GM12874 (cell line): ENCODE results near the gene KIF7.

ENCODE experiments used
- CTCF ChIP-seq: IDR thresholded peaks from 2 replicates; pipeline ENCODE4 v1.5.1; 2011; ENCODE audit warnings: low read depth, mild to moderate bottlenecking, control low read depth, low read length, moderate library complexity; ENCODE audit not compliant: insufficient read depth

The KIF7 gene

DNA sequence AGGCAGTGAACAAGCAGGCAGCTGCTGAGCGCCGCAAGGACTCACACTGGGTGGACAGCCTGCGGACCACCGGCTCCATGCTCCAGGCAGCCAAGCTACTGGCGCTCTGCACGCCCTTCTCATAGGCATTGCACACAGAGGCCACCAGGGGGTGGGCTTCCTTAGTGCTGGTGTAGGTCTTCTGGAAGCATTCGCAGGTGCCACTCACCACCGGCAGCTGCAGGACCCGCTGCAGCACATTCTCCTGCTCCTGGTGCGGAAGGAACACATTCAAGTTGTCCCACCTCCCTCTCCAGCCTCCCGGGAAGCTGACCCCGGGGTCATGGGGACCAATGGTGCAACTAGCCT lies 17.9 kb upstream of the KIF7 start:
- peak; percentile 67 for TF ChIP-seq CTCF

DNA sequence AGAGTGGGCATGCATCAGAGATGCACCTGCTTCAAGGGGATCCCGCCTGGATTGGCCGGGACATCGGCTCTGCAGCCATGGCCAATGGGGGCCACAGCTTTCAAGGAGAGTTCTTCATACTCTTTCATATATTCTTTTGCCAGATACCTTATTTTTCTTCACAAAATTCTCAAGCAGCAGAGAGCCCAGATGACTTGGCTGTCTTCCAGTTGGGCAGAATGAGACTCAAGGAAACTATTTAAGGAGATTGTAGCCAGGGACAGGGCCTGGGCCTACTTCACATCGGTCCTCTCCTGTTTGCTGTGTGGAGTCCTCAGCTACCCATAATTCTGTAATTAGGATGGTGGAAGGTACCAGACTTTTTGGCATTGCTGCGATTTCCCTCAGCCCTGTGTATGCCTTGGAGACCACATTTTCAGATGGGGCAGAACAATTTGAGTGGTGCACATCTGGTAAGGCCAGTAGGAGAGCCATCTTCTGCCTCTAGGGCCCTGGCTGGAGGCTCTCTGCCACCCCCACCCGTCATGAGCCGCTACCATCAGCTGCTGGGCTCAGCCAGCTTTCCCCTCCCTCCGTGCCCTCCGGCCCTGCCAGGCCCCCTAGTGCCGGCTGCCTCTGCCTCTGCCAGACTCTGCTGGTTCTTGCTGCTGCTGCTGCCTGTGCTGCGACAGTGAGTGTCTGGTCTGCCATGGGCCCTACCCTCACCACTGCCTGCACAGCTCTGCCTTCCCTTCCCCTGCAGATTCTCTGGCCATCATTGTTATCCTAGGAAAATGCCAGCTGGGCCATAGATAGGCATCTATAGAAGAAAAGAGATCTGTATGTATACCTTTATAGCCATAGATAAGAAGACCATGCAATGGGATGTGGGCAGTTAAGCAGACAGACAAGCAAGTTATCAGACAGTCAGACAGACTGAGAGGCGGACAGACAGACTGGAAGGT lies 17.2 kb upstream of the KIF7 start:
- no peak for TF ChIP-seq CTCF

GRCh38 chr15:89671687-89672086 lies 16.4 kb upstream of the KIF7 start:
- TF ChIP-seq CTCF = no peak

- no peak for TF ChIP-seq CTCF
These were observed 15.8 kb upstream of the KIF7 start for GRCh38 chr15:89670971-89671560.

GRCh38 chr15:89669941-89670340 lies 14.7 kb upstream of the KIF7 start:
- TF ChIP-seq CTCF = no peak

DNA sequence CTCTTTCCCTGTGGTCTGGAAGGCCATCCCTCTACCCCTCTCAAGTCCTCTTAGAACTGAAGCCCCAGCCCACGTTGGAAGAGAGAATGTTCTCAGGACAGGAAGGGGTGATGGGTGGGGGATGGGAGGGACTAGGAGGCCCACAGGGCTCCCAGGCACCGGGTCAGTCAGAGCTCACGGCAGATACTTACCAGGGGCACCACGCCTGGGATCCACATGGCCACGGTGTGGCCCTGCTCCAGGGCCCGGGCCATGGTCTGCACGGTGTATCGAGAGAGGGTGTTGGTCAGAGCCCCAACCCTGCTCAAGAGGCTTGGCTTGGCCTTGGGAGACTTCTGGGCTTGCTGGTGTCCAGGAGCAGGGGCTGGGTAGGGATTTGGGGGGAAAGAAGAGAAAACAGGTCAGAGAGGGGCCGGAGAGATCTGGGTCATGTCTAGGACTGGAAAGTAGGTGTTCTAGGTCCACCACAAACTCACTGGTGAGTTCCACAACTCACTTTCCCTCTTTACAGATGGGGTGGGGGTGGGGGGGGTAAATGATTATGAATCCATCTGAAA lies 14.1 kb upstream of the KIF7 start:
- no peak for TF ChIP-seq CTCF

DNA sequence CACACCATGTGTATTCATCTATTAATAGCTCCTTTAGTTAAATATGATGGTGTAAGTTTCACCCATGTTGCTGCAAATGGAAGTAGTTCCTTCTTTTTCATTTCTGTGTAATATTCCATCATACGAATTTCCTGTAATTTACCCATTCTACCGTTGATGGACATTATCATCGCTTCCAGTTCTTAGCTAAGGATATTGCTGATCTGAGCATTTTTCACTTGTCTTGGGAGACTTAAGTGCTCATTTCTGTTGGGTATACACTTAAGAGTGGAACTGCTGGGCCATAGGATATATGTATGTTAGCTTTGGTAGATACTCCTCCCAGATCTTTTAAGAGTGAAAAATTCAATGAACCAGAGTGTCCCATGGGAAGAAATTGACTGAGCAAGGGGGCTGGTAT lies 12.9 kb upstream of the KIF7 start:
- no peak for TF ChIP-seq CTCF
